Colonic mucosa (tissue), 4 donors: ENCODE results near the gene MAMLD1. TPM values are rescaled to one million over a fixed set of nuclear protein-coding genes. Genes with fewer than 3 reads are reported as not detected.

Experiments used
- DNase-seq: peaks from one replicate; pipeline ENCODE4 v3.0.0-alpha.2; 2020
- H3K27ac ChIP-seq: fragments of 200-600 bp; one replicate; pipeline ENCODE4 v1.8.0; 2021
- H3K27me3 ChIP-seq: fragments of 200-600 bp; one replicate; pipeline ENCODE4 v1.8.0; 2021
- H3K36me3 ChIP-seq: fragments of 200-600 bp; one replicate; pipeline ENCODE4 v1.8.0; 2021
- H3K4me1 ChIP-seq: fragments of 200-600 bp; one replicate; pipeline ENCODE4 v1.8.0; 2021; ENCODE audit warnings: mild to moderate bottlenecking
- H3K4me3 ChIP-seq: fragments of 200-600 bp; one replicate; pipeline ENCODE4 v1.8.0; 2021
- H3K9ac ChIP-seq, 2 donors: one replicate each; pipeline ENCODE4 v1.7.0; 2013; ENCODE audit warnings: control low read depth in 2 of 2, low read depth in 2 of 2, low read length in 2 of 2
- H3K9me3 ChIP-seq: fragments of 200-600 bp; one replicate; pipeline ENCODE4 v1.8.0; 2021
- CTCF ChIP-seq: fragments of 200-600 bp; IDR thresholded peaks from one replicate; pipeline ENCODE4 v1.8.0; 2022; ENCODE audit warnings: antibody characterized with exemption, mild to moderate bottlenecking
- intact Hi-C: fragments of 100-400 bp; cut with DNase I; formaldehyde crosslinking; loops from one replicate; pipeline ENCODE4 v1.14.1; 2022
- total RNA-seq, 2 donors: library from RNA; stranded (reverse); fragmentation: NEBNext Ultra II Directional in 1 of 2; extraction: Animal tissue kit (Norgen Biotek cat#: 25700) in 1 of 2; gene quantifications; one replicate each; pipeline ENCODE4 v1.2.1, GENCODE V29; 2021
- donor health status: healthy.
- donor health status: DM: no; HTN: no; CAD: no.
- donor health status: DM: no; HTN: no; CAD: no.

The MAMLD1 gene
- total RNA-seq, 2 donors from 2014 or later = 0.49 to 0.93 TPM

GRCh38 chrX:150544835-150545770 lies 182.0 kb downstream of the MAMLD1 start:
- no peak overlapping the region for H3K27ac ChIP-seq
- no peaks in the 10 kb centered on the region for H3K36me3 ChIP-seq
- no peaks in the 10 kb centered on the region for H3K9me3 ChIP-seq
- H3K27me3 ChIP-seq = no peaks in the 10 kb centered on the region
- H3K4me1 ChIP-seq = peaks cover 6% of the 10 kb centered on the region
- DNase-seq = no peak
- H3K9ac ChIP-seq = no peak overlapping the region
- no peak for TF ChIP-seq CTCF
- no peak overlapping the region for H3K4me3 ChIP-seq
- intact Hi-C loops = no loop called here

GRCh38 chrX:150546711-150547153 lies 183.6 kb downstream of the MAMLD1 start:
- H3K4me3 ChIP-seq = no peak overlapping the region
- intact Hi-C loops = no loop called here
- peaks cover 6% of the 10 kb centered on the region for H3K4me1 ChIP-seq
- no peak overlapping the region for H3K27ac ChIP-seq
- TF ChIP-seq CTCF = no peak
- H3K36me3 ChIP-seq = no peaks in the 10 kb centered on the region
- no peak overlapping the region for H3K9ac ChIP-seq
- DNase-seq = no peak
- no peaks in the 10 kb centered on the region for H3K27me3 ChIP-seq
- H3K9me3 ChIP-seq = no peaks in the 10 kb centered on the region

GRCh38 chrX:150547375-150548115 lies 184.4 kb downstream of the MAMLD1 start:
- Histone ChIP-seq H3K9me3 (no peaks in the 10 kb centered on the region), H3K27me3 (no peaks in the 10 kb centered on the region), H3K4me1 (peaks cover 6% of the 10 kb centered on the region), H3K36me3 (no peaks in the 10 kb centered on the region), H3K9ac (peak overlapping the region; percentile 33 to 39), H3K4me3 (peak overlapping the region; percentile 25), H3K27ac (peak overlapping the region; percentile 65)
- intact Hi-C loops = no loop called here
- peak; percentile 71 for DNase-seq
- TF ChIP-seq CTCF = no peak

- Histone ChIP-seq H3K4me3 (no peak overlapping the region), H3K9ac (peak overlapping the region in 1 of 2 donors; percentile 39), H3K27ac (peak overlapping the region; percentile 65), H3K9me3 (no peaks in the 10 kb centered on the region), H3K36me3 (no peaks in the 10 kb centered on the region), H3K4me1 (peaks cover 6% of the 10 kb centered on the region), H3K27me3 (no peaks in the 10 kb centered on the region)
- no peak for DNase-seq
- intact Hi-C loops = no loop called here
- TF ChIP-seq CTCF = no peak
These were observed 185.1 kb downstream of the MAMLD1 start for GRCh38 chrX:150548251-150548650.

- Histone ChIP-seq H3K4me3 (no peak overlapping the region), H3K36me3 (no peaks in the 10 kb centered on the region), H3K9ac (no peak overlapping the region), H3K4me1 (peaks cover 6% of the 10 kb centered on the region), H3K27ac (no peak overlapping the region), H3K27me3 (no peaks in the 10 kb centered on the region), H3K9me3 (no peaks in the 10 kb centered on the region)
- intact Hi-C loops = no loop called here
- DNase-seq = no peak
- TF ChIP-seq CTCF = no peak
These were observed 185.6 kb downstream of the MAMLD1 start for GRCh38 chrX:150548684-150549083.
